OCI-LY1 (cell line): Measurements from ENCODE around the gene PRDM15.

Experiments used
- EZH2 ChIP-seq: fragments of 200-600 bp; sonication (generic), shearing (Covaris generic); IDR thresholded peaks from 2 replicates; pipeline ENCODE4 v1.8.0; 2017; ENCODE audit warnings: borderline replicate concordance, mixed run types, mild to moderate bottlenecking, antibody characterized with exemption, low read length, moderate library complexity, mixed read lengths
- TF ChIP-seq, protein P1 (sequence below): fragments of 200-600 bp; sonication (generic), shearing (Covaris generic); IDR thresholded peaks from 2 replicates; pipeline ENCODE4 v1.5.1; 2017; ENCODE audit warnings: mild to moderate bottlenecking, antibody characterized with exemption, low read length, moderate library complexity, mixed read lengths

DNA sequence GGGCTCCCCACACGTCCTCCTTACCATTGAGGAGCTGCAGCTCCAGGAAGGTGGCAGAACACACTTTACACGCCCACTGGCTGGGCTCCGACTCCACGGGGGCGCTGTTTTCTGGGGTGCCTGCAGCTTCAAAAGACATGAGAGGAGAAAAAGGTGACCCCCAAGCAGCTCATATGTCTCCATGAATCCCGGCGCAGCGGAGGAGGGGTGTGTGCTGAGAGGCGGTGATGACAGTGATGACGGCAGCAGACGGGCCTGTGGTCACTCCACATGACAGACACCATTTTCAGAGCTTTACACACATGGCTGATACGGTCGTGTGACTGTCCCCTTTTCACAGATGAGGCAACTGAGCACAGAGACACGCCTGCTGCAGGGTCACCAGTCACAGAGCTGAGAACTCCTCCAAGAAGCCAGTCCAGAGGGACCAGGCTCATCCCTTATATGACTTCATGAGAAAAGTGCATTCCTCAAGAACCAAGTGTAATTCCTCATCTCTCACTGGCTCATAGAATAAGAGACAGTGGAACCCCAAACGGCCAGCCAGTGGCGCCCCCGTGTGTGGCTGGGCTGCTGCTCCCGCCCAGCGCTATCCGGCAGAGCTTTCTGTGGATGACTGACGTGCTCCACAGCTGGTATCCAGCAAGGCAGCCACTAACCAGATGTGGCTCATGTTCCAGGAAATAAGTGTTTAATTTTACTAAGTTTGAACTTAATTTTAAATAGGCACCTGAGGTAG, 31.9 kb downstream of the PRDM15 start:
- TF ChIP-seq, protein P1, sequence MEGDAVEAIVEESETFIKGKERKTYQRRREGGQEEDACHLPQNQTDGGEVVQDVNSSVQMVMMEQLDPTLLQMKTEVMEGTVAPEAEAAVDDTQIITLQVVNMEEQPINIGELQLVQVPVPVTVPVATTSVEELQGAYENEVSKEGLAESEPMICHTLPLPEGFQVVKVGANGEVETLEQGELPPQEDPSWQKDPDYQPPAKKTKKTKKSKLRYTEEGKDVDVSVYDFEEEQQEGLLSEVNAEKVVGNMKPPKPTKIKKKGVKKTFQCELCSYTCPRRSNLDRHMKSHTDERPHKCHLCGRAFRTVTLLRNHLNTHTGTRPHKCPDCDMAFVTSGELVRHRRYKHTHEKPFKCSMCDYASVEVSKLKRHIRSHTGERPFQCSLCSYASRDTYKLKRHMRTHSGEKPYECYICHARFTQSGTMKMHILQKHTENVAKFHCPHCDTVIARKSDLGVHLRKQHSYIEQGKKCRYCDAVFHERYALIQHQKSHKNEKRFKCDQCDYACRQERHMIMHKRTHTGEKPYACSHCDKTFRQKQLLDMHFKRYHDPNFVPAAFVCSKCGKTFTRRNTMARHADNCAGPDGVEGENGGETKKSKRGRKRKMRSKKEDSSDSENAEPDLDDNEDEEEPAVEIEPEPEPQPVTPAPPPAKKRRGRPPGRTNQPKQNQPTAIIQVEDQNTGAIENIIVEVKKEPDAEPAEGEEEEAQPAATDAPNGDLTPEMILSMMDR = no peak
- no peak for TF ChIP-seq EZH2
